ENCODE data around the gene TCTN2.

DNA sequence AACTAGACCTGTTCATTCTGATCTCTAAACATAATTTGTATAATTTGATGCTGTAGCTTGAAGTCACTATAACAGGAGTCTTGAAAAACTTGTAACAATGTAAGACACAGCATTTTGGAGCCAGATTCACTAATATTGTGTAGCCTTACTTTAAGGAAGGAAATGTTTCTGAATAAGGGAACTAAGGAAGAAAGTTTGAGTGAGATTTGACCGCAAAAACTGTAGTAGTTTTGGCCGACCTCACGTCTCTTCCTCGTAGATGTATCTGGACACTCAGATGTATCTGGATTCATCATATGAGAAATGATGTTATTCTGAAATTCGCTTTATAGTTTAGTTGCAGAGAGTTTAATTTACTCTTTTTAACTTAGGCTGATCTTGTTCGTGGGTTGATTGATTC, 77.2 kb downstream of the TCTN2 start:
- TF ChIP-seq, protein P1, sequence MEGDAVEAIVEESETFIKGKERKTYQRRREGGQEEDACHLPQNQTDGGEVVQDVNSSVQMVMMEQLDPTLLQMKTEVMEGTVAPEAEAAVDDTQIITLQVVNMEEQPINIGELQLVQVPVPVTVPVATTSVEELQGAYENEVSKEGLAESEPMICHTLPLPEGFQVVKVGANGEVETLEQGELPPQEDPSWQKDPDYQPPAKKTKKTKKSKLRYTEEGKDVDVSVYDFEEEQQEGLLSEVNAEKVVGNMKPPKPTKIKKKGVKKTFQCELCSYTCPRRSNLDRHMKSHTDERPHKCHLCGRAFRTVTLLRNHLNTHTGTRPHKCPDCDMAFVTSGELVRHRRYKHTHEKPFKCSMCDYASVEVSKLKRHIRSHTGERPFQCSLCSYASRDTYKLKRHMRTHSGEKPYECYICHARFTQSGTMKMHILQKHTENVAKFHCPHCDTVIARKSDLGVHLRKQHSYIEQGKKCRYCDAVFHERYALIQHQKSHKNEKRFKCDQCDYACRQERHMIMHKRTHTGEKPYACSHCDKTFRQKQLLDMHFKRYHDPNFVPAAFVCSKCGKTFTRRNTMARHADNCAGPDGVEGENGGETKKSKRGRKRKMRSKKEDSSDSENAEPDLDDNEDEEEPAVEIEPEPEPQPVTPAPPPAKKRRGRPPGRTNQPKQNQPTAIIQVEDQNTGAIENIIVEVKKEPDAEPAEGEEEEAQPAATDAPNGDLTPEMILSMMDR (IDR thresholded peaks at IDR 0.05; ENCODE audit: low read length): no peak
- TF ChIP-seq EZH2 (optimal IDR thresholded peaks at IDR 0.05; ENCODE audit: low read depth, low read length) (no peak), EZH2phosphoT487 (IDR thresholded peaks at IDR 0.05; ENCODE audit: low read length) (no peak)
